H54 (cell line): ENCODE results near the gene WASHC2A.
"Not testable (repeated sequence)": the region's sequence is repeated elsewhere in the genome, so short reads cannot be mapped to it uniquely, and the experiment has no call there.

ENCODE experiments used
- DNase-seq: peaks from one replicate; pipeline ENCODE4 v3.0.0; 2011; ENCODE audit warnings: low spot score, mixed read lengths; ENCODE audit not compliant: insufficient read length
- FAIRE-seq: peaks from 3 replicates; lab custom pipeline; 2011; peaks lifted over from hg19 to GRCh38; lab: Jason Lieb, UNC
- POLR2A ChIP-seq: IDR thresholded peaks from 2 replicates; pipeline ENCODE4 v1.6.1; 2011; ENCODE audit warnings: low read depth, mild to moderate bottlenecking, low read length

The WASHC2A gene

GRCh38 chr10:50132841-50133240, 65.1 kb downstream of the WASHC2A start:
- FAIRE-seq, DNase-seq: not testable (repeated sequence)

DNA sequence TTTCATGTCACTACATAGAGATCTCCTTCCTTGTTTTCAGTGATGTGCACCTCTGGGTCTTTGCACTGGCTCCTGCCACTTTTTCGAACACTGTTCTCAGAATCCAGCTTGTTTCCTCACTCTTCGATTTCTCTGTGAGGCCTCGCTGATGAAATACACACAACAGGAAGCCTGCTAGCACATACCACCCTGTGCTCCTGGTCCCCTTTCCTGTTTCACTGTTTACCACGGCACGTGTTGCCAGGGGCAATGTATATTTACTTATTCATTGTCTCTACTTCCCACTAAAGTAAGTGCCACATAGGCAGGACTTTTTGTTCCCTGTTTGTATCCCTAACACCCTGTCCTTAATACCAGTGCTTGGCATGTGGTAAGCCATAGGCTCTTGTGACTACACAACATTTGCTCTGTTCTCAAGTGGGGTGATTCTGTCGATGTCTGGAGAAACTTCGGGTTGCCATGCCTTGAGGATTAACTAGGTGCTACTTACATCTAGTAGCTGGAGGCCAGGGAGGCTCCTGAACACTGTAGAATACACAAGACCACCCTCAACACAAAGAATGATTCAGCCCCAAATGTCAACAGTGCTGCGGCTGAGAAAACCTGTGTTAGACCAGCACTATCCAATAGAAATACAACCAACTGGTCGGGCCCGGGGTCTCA, 75.9 kb downstream of the WASHC2A start:
- not testable (repeated sequence) for FAIRE-seq, DNase-seq

DNA sequence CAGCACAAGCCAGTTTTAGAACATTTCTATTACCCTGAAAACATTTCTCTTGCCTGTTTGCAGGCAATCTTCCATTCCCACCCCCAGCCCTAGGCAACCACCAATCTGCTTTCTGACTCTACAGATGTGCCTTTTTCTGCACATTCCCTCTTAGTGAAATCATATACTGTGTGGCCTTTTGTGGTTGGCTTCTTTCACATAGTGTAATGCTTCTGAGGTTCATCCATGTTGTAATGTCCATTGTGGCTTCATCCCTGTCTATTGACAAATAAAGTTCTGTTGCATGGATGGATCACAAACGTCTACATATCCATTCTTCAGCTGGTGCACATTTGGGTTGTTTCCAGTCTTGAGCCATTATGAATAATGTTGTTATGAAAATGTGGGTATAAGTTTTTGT, 77.8 kb downstream of the WASHC2A start:
- not testable (repeated sequence) for FAIRE-seq

GRCh38 chr10:50152792-50153272, 85.1 kb downstream of the WASHC2A start:
- no peak for FAIRE-seq
- no peak for TF ChIP-seq POLR2A
- DNase-seq = no peak

More for the DNA sequence above, 77.8 kb downstream of the WASHC2A start:
- not testable (repeated sequence) for DNase-seq

GRCh38 chr10:50157868-50158267, 90.1 kb downstream of the WASHC2A start:
- not testable (repeated sequence) for DNase-seq, FAIRE-seq

GRCh38 chr10:50159856-50160255, 92.1 kb downstream of the WASHC2A start:
- DNase-seq, FAIRE-seq: not testable (repeated sequence)

DNA sequence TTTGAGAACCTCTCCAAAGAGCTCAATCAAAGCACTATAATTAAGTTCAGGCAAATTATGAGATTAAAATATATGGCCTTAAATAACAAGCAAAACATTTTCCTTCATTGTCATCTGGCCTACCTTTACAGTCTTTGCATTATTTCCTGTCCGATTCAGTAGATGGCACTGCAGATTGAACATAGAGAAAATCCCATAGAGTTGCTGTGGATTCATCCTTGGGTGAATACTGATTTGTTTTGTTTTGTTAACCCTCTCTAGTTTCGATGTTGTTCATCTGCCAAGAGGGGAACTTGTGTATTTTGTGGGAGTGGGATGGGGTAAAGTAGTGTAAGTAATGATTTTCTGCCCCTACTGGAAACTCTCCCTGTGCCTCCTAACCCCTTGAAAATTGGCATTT, 97.3 kb downstream of the WASHC2A start:
- FAIRE-seq, DNase-seq: not testable (repeated sequence)

GRCh38 chr10:50167833-50168232, 100.1 kb downstream of the WASHC2A start:
- FAIRE-seq, DNase-seq: not testable (repeated sequence)

- FAIRE-seq = peak; percentile 30
- peak; percentile 19 for DNase-seq
Measured at GRCh38 chr10:50169506-50169905, 101.8 kb downstream of the WASHC2A start.

- not testable (repeated sequence) for FAIRE-seq
Measured at GRCh38 chr10:50174788-50175525, 107.2 kb downstream of the WASHC2A start.

More at GRCh38 chr10:50174788-50175525, 107.2 kb downstream of the WASHC2A start:
- DNase-seq = not testable (repeated sequence)
